K562 (cell line): Measurements from ENCODE around the gene MYBPC3. TPM values are rescaled to one million over a fixed set of nuclear protein-coding genes. Genes with fewer than 3 reads are reported as not detected.
A peak's percentile ranks its signal among the peaks of the same experiment; 100 is the strongest.

Experiments
- BRD9 ChIP-seq: fragments of 450-650 bp; IDR thresholded peaks from 2 replicates; pipeline ENCODE4 v1.6.1; 2018; ENCODE audit warnings: low read depth; ENCODE audit not compliant: partially characterized antibody
- CHD2 ChIP-seq: IDR thresholded peaks from 2 replicates; pipeline ENCODE4 v1.6.1; 2011; ENCODE audit warnings: low read depth, low read length
- CSDE1 ChIP-seq, 2 experiments: fragments of 450-650 bp; IDR thresholded peaks; 2 replicates each; pipeline ENCODE4 v1.6.1; 2016; ENCODE audit warnings: mild to moderate bottlenecking in 1 of 2
- ELF2 ChIP-seq: fragments of 250-450 bp; sonication (Bioruptor Pico); IDR thresholded peaks from 2 replicates; pipeline ENCODE4 v1.5.0; 2021; ENCODE audit warnings: mild to moderate bottlenecking
- MBD2 ChIP-seq: sonication (generic); IDR thresholded peaks from 2 replicates; pipeline ENCODE4 v1.6.1; 2016; ENCODE audit warnings: low read depth, borderline replicate concordance
- OTX1 ChIP-seq: fragments of 450-650 bp; formaldehyde crosslinking; IDR thresholded peaks from 2 replicates; pipeline ENCODE4 v1.4.0; 2022; ENCODE audit warnings: mild to moderate bottlenecking
- ZSCAN29 ChIP-seq: fragments of 450-650 bp; IDR thresholded peaks from 2 replicates; pipeline ENCODE4 v1.6.1; 2017
- polyA plus RNA-seq, 8 experiments: library from polyadenylated mRNA; depleted of rRNA in 4 of 8; stranded (reverse) in 5 of 8; unstranded in 3 of 8; fragments of >200 nt; fragmentation: Nextera tagmentation in 2 of 8; fragmentation: Illumina TruSeq in 1 of 8; extraction: Ambion mirVana in 2 of 8; extraction: Trizol in 1 of 8; gene quantifications; 2 replicates each; pipeline versions ENCODE4 v1.2.1 to v1.2.3, GENCODE V29; 2011 to 2014; ENCODE audit warnings: inconsistent platforms in 1 of 8, missing spikeins in 1 of 8
- total RNA-seq, 7 experiments: library from RNA; depleted of rRNA in 6 of 7; stranded (reverse); fragments of >200 nt in 6 of 7; fragmentation: Illumina TruSeq in 2 of 7; extraction: Trizol in 2 of 7; gene quantifications; 2 replicates each; pipeline versions ENCODE4 v1.2.1 to v1.2.3, GENCODE V29; 2011 to 2021; ENCODE audit warnings: low replicate concordance in 1 of 7
- TF ChIP-seq, protein P1 (sequence below): fragments of 250-450 bp; sonication (Bioruptor Pico); IDR thresholded peaks from 2 replicates; pipeline ENCODE4 v1.9.0; 2021; ENCODE audit warnings: mild to moderate bottlenecking
- TF ChIP-seq, protein P2 (sequence below): fragments of 450-650 bp; formaldehyde crosslinking; IDR thresholded peaks from 2 replicates; pipeline ENCODE4 v1.4.0; 2022; ENCODE audit warnings: missing genetic modification characterization
- TF ChIP-seq, protein P3 (sequence below): sonication (generic); formaldehyde crosslinking; IDR thresholded peaks from 2 replicates; pipeline ENCODE4 v1.8.1; 2023; ENCODE audit warnings: mild to moderate bottlenecking, missing genetic modification reagents
- TF ChIP-seq, protein P4 (sequence below): fragments of 450-650 bp; conservative IDR thresholded peaks from 2 replicates; pipeline ENCODE4 v1.6.1; 2016; ENCODE audit warnings: missing genetic modification characterization, low read depth, mild to moderate bottlenecking, control low read depth, missing compliant biosample characterization
- TF ChIP-seq, protein P5 (sequence below): fragments of 250-450 bp; sonication (Bioruptor Pico); IDR thresholded peaks from 2 replicates; pipeline ENCODE4 v1.5.0; 2021; ENCODE audit warnings: mild to moderate bottlenecking, moderate library complexity
- TF ChIP-seq, protein P6 (sequence below): sonication (generic); formaldehyde crosslinking; IDR thresholded peaks from 2 replicates; pipeline ENCODE4 v1.4.0; 2020; ENCODE audit warnings: mild to moderate bottlenecking, missing genetic modification reagents

MYBPC3 gene
- total and polyA plus RNA-seq, 9 of the 15 experiments (the other 6 are each of a cell fraction or from before 2014, with no cell fraction given), result 0.01 TPM; not detected in 8

DNA sequence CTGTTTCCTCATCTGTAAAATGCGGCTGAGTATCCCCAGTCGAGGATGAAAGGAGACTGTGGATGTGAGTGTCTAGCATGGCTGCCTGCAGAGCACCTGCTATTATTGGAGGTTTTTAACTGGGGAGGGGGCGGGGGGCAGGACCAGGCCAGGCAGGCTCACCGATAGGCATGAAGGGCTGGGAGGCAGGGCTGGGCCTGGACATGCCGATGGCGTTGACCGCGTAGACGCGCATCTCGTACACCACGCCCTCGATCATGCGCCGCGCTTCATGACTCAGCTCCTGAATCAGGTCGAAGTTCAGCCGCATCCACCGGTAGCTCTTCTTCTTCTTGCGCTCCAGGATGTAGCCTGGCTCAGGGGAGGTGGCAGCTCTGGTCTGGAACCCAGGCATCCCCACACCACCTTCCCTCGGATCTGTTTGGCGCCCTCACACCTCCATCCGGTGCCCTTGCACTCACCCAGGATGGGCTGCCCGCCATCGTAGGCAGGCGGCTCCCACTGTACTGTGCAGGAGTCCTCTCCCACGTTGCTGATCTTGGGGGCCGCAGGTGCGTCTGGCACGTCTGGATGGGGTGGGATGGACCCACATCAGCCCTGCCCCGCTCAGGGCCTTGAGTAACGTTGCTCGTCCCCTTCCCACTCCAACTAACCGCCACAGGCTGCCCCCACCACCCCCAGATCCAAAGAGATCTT, 15.1 kb downstream of the MYBPC3 start (continued):
- TF ChIP-seq OTX1 (CRISPR knock-in tag) (no peak), CSDE1 (IDR thresholded peaks at IDR 0.05) (no peak), ELF2 (CRISPR knock-in tag) (no peak), BRD9 (no peak), MBD2 (no peak), CHD2 (no peak), ZSCAN29 (peak; percentile 100)
- TF ChIP-seq, protein P1, sequence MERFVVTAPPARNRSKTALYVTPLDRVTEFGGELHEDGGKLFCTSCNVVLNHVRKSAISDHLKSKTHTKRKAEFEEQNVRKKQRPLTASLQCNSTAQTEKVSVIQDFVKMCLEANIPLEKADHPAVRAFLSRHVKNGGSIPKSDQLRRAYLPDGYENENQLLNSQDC (CRISPR knock-in tag), result no peak
- TF ChIP-seq, protein P2, sequence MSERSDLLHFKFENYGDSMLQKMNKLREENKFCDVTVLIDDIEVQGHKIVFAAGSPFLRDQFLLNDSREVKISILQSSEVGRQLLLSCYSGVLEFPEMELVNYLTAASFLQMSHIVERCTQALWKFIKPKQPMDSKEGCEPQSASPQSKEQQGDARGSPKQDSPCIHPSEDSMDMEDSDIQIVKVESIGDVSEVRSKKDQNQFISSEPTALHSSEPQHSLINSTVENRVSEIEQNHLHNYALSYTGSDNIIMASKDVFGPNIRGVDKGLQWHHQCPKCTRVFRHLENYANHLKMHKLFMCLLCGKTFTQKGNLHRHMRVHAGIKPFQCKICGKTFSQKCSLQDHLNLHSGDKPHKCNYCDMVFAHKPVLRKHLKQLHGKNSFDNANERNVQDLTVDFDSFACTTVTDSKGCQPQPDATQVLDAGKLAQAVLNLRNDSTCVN (CRISPR knock-in tag), result no peak
- TF ChIP-seq, protein P3, sequence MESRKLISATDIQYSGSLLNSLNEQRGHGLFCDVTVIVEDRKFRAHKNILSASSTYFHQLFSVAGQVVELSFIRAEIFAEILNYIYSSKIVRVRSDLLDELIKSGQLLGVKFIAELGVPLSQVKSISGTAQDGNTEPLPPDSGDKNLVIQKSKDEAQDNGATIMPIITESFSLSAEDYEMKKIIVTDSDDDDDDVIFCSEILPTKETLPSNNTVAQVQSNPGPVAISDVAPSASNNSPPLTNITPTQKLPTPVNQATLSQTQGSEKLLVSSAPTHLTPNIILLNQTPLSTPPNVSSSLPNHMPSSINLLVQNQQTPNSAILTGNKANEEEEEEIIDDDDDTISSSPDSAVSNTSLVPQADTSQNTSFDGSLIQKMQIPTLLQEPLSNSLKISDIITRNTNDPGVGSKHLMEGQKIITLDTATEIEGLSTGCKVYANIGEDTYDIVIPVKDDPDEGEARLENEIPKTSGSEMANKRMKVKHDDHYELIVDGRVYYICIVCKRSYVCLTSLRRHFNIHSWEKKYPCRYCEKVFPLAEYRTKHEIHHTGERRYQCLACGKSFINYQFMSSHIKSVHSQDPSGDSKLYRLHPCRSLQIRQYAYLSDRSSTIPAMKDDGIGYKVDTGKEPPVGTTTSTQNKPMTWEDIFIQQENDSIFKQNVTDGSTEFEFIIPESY (CRISPR knock-in tag), result no peak
- TF ChIP-seq, protein P4, sequence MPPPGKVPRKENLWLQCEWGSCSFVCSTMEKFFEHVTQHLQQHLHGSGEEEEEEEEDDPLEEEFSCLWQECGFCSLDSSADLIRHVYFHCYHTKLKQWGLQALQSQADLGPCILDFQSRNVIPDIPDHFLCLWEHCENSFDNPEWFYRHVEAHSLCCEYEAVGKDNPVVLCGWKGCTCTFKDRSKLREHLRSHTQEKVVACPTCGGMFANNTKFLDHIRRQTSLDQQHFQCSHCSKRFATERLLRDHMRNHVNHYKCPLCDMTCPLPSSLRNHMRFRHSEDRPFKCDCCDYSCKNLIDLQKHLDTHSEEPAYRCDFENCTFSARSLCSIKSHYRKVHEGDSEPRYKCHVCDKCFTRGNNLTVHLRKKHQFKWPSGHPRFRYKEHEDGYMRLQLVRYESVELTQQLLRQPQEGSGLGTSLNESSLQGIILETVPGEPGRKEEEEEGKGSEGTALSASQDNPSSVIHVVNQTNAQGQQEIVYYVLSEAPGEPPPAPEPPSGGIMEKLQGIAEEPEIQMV (tag), result no peak
- TF ChIP-seq, protein P5, sequence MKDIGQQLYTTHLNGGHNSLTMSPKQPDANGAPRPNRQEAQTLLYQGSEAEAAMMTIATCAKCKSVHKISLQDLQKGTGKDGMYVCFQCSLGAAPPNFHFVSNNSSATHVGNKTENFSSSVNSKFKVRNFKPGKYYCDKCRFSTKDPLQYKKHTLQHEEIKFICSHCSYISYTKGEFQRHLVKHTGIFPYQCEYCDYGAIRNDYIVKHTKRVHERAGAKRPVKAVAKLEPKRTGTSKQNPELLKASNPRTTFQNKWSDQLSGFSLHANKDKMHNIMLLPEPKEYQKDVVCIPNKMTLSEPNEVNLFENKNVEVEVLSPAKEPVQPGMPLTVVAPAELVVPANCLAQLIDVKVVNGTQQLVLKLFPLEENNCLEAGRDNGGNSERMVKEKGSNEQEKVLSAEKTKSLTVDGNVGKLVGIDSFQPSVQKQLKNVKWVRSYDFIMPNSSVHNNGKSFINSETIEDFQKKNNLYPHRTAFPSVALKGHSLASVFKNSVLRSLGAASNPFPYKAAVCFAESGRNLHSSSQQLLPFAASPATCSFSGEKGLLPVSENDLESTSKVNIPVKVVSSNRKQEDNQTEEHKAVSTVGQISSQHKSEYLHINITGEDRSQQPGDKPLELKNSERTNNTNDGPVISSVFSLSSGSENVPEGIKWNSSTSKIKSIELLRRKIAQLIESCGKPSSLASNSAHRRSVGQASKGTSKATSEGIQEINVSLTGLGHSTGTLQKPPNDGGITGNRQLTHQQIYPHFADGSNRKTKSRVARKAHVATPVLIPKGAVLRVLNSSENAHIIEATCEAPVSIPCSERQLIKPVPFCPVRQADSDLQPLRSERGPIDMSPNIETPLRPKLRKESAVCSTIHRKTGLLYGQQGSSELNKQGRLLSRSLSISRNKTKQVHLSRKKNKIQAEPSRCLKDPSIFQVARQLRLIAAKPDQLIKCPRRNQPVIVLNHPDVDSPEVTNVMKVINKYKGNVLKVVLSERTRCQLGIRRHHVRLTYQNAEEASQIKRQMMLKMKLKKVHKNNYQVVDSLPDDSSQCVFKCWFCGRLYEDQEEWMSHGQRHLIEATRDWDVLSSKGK, result no peak
- TF ChIP-seq, protein P6, sequence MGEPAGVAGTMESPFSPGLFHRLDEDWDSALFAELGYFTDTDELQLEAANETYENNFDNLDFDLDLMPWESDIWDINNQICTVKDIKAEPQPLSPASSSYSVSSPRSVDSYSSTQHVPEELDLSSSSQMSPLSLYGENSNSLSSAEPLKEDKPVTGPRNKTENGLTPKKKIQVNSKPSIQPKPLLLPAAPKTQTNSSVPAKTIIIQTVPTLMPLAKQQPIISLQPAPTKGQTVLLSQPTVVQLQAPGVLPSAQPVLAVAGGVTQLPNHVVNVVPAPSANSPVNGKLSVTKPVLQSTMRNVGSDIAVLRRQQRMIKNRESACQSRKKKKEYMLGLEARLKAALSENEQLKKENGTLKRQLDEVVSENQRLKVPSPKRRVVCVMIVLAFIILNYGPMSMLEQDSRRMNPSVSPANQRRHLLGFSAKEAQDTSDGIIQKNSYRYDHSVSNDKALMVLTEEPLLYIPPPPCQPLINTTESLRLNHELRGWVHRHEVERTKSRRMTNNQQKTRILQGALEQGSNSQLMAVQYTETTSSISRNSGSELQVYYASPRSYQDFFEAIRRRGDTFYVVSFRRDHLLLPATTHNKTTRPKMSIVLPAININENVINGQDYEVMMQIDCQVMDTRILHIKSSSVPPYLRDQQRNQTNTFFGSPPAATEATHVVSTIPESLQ (CRISPR knock-in tag), result no peak
